B cell (primary cell): ENCODE measurements around the gene CLCN3.

ENCODE experiments used
- CTCF ChIP-seq: fragments of 200-600 bp; IDR thresholded peaks from one replicate; pipeline ENCODE4 v1.8.0; 2022; ENCODE audit warnings: antibody characterized with exemption, mild to moderate bottlenecking
- EZH2 ChIP-seq: IDR thresholded peaks from 2 replicates; pipeline ENCODE4 v1.6.1; 2012; ENCODE audit warnings: borderline replicate concordance, low read depth, mild to moderate bottlenecking, moderate library complexity, low read length; ENCODE audit not compliant: insufficient read depth, poor library complexity, severe bottlenecking

- TF ChIP-seq CTCF (no peak), EZH2 (no peak)
Observed at GRCh38 chr4:169621731-169622492, 1.5 kb downstream of the CLCN3 start.
